ENCODE results near the gene GPHB5.

GPHB5 gene

DNA sequence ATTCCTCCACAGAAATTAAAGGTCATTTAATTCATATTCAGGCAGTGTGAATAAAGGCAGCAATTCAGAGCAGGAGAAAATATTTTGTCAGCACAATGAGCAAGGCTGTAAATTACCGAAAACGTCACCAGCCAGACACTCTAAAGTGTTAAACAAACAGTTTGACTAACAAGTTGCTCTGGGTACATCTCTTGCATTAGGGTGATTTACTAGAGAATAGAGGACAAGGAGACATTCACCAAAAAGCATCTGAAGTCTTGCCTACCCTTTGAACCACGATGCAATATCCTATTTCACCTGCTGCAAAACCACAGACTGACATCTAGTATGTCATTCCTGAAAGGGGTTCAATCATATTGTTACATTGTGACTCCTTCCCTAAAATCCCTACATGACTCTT lies 27.1 kb upstream of the GPHB5 start:
- no peak for TF ChIP-seq TAF1 (IDR thresholded peaks at IDR 0.05; ENCODE audit: borderline replicate concordance, insufficient read depth, low read length)
- no peak for TF ChIP-seq POLR2AphosphoS5 (IDR thresholded peaks at IDR 0.05; ENCODE audit: low read depth, low read length)
- no peak for TF ChIP-seq SIN3A (IDR thresholded peaks at IDR 0.05; ENCODE audit: borderline replicate concordance, insufficient read depth, low read length)
- TF ChIP-seq, protein P1, sequence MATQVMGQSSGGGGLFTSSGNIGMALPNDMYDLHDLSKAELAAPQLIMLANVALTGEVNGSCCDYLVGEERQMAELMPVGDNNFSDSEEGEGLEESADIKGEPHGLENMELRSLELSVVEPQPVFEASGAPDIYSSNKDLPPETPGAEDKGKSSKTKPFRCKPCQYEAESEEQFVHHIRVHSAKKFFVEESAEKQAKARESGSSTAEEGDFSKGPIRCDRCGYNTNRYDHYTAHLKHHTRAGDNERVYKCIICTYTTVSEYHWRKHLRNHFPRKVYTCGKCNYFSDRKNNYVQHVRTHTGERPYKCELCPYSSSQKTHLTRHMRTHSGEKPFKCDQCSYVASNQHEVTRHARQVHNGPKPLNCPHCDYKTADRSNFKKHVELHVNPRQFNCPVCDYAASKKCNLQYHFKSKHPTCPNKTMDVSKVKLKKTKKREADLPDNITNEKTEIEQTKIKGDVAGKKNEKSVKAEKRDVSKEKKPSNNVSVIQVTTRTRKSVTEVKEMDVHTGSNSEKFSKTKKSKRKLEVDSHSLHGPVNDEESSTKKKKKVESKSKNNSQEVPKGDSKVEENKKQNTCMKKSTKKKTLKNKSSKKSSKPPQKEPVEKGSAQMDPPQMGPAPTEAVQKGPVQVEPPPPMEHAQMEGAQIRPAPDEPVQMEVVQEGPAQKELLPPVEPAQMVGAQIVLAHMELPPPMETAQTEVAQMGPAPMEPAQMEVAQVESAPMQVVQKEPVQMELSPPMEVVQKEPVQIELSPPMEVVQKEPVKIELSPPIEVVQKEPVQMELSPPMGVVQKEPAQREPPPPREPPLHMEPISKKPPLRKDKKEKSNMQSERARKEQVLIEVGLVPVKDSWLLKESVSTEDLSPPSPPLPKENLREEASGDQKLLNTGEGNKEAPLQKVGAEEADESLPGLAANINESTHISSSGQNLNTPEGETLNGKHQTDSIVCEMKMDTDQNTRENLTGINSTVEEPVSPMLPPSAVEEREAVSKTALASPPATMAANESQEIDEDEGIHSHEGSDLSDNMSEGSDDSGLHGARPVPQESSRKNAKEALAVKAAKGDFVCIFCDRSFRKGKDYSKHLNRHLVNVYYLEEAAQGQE (IDR thresholded peaks at IDR 0.05; ENCODE audit: insufficient read depth in 1 of 2, low read depth in 2 of 2, low read length in 2 of 2) = no peak

- no peak for TF ChIP-seq POLR2AphosphoS5 (IDR thresholded peaks at IDR 0.05; ENCODE audit: low read depth, low read length)
- TF ChIP-seq SIN3A (IDR thresholded peaks at IDR 0.05; ENCODE audit: borderline replicate concordance, insufficient read depth, low read length) = no peak
- no peak for TF ChIP-seq TAF1 (IDR thresholded peaks at IDR 0.05; ENCODE audit: borderline replicate concordance, insufficient read depth, low read length)
- no peak for TF ChIP-seq FOXP2 (optimal IDR thresholded peaks at IDR 0.05; ENCODE audit: borderline replicate concordance, extremely low read depth, extremely low read length, insufficient read depth)
- TF ChIP-seq, protein P1 (IDR thresholded peaks at IDR 0.05; ENCODE audit: insufficient read depth in 1 of 2, low read depth in 2 of 2, low read length in 2 of 2) = no peak
Observed at GRCh38 chr14:63344336-63344735, 25.6 kb upstream of the GPHB5 start.

DNA sequence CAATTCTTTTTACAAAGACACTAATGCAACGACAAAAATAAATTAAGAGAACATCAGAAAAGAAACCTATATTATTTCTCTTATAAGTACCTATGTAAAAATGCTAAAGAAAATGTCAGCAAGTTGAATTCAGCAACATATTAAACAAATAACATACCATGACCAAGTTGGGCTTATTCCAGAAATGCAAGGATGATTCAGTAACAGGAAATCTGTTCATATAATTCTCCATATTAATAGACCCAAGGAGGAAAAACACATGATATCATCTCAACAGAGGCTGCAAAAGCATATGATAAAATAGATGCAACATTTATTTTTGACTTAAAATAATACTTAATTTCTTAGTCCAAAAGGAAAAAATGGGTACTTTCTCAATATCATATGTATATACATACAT lies 25.1 kb upstream of the GPHB5 start:
- TF ChIP-seq, protein P1 (IDR thresholded peaks at IDR 0.05; ENCODE audit: insufficient read depth in 1 of 2, low read depth in 2 of 2, low read length in 2 of 2) = no peak
- TF ChIP-seq POLR2AphosphoS5 (IDR thresholded peaks at IDR 0.05; ENCODE audit: low read depth, low read length) = no peak
- TF ChIP-seq FOXP2 (optimal IDR thresholded peaks at IDR 0.05; ENCODE audit: borderline replicate concordance, extremely low read depth, extremely low read length, insufficient read depth) = no peak
- no peak for TF ChIP-seq TAF1 (IDR thresholded peaks at IDR 0.05; ENCODE audit: borderline replicate concordance, insufficient read depth, low read length)
- TF ChIP-seq SIN3A (IDR thresholded peaks at IDR 0.05; ENCODE audit: borderline replicate concordance, insufficient read depth, low read length) = no peak

GRCh38 chr14:63342371-63342770 lies 23.6 kb upstream of the GPHB5 start:
- TF ChIP-seq FOXP2 (optimal IDR thresholded peaks at IDR 0.05; ENCODE audit: borderline replicate concordance, extremely low read depth, extremely low read length, insufficient read depth) (no peak), SIN3A (IDR thresholded peaks at IDR 0.05; ENCODE audit: borderline replicate concordance, insufficient read depth, low read length) (no peak), TAF1 (IDR thresholded peaks at IDR 0.05; ENCODE audit: borderline replicate concordance, insufficient read depth, low read length) (no peak)
- TF ChIP-seq, protein P1 (IDR thresholded peaks at IDR 0.05; ENCODE audit: insufficient read depth in 1 of 2, low read depth in 2 of 2, low read length in 2 of 2) = no peak
